GM10847 (cell line): ENCODE measurements around the gene GXYLT2.

Experiments used
- POLR2A ChIP-seq: IDR thresholded peaks from 2 replicates; pipeline ENCODE4 v1.6.1; 2011; ENCODE audit not compliant: insufficient read length; ENCODE audit errors: extremely low read depth

GXYLT2 gene

DNA sequence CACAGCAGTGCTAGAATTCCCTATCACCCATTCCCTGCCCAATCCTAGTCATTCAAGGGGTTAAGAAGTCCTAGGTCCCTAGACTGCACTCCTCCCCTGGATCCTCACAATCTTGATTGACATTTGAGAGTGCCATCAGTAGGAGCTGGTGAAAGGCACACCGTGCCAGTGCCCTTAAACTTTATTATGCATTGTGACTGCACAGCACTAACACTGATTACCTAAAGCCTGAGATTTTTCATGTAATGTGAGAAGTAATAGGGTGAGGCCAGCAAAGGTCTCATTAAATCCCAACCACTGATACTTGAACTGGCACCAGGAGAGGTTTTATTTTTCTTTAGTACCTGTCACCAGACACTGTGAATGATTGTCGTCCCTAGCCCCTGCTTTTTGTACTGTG lies 16.3 kb downstream of the GXYLT2 start:
- TF ChIP-seq POLR2A = no peak

GRCh38 chr3:72906154-72906553 lies 18.3 kb downstream of the GXYLT2 start:
- no peak for TF ChIP-seq POLR2A

GRCh38 chr3:72907131-72907711 lies 19.4 kb downstream of the GXYLT2 start:
- no peak for TF ChIP-seq POLR2A

- no peak for TF ChIP-seq POLR2A
Measured at GRCh38 chr3:72907731-72908620, 20.1 kb downstream of the GXYLT2 start.

- no peak for TF ChIP-seq POLR2A
Measured at GRCh38 chr3:72909591-72909990, 21.7 kb downstream of the GXYLT2 start.

DNA sequence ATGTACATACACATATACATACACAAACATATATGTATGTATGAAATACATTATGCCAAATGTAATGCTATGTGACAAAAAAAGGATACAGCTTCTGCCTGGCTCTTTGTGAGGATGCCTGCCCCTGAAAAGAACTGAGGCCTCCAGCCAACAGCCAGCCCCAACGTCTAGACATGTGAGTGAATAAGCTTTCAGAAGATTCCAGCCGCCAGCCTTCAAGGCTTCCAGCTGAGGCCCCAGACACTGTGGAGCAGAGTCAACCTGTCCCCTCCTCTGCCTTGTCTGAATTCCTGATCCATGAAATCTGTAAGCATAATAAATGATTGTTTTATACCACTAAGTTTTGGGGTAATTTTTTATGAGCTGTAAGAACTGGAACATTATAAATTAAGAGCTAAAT lies 24.7 kb downstream of the GXYLT2 start:
- TF ChIP-seq POLR2A = no peak

DNA sequence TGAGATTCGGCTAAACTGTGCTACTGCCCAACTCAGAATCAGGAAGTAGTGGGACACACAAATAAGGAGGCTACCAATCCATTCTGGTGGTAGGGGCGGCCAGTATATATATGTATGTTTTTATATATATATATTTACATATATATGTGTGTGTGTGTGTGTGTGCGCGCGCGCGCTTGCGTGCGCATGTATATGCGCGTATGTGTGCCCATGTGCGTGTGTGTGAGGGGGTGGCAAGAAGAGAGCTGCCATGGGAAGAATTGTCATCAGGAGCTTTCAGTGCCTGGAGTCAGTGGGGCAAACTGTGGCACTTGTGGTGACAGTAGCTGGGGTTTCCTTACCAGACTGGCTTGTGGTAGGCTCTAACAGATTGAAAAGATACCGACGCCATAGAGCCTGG lies 26.5 kb downstream of the GXYLT2 start:
- no peak for TF ChIP-seq POLR2A

DNA sequence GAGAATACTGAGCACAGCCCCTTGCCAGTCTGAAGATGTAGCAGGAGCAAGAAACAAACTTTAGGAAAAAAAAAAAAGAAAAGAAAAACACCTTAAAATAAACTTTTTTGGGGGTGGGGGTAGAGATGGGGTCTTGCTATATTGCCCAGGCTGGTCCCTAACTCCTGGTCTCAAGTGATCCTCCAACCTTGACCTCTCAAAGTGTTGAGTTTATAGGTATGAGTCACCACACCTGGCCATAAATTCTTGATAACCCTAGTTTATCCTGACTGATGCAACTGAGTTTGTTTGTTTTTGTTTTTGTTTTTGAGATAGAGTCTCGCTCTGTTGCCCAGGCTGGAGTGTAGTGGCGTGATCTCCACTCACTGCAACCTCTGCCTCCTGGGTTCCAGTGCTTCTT lies 28.4 kb downstream of the GXYLT2 start:
- no peak for TF ChIP-seq POLR2A

DNA sequence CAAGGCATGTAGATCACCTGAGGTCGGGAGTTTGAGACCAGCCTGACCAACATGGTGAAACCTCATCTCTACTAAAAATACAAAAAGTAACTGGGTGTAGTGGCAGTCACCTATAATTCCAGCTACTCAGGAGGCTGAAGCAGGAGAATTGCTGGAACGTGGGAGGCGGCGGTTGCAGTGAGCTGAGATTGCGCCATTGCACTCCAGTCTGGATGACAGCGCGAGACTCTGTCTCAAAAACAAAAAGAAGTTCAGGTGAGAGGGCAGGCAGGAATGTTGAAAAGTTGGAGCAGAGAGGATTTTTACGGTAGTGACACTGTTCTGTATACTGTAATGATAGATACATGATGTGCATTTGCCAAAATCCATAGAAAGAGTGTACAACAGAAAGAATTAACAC lies 31.7 kb downstream of the GXYLT2 start:
- no peak for TF ChIP-seq POLR2A

GRCh38 chr3:72924055-72924454 lies 36.2 kb downstream of the GXYLT2 start:
- TF ChIP-seq POLR2A = no peak

GRCh38 chr3:72930754-72931153 lies 42.9 kb downstream of the GXYLT2 start:
- no peak for TF ChIP-seq POLR2A

DNA sequence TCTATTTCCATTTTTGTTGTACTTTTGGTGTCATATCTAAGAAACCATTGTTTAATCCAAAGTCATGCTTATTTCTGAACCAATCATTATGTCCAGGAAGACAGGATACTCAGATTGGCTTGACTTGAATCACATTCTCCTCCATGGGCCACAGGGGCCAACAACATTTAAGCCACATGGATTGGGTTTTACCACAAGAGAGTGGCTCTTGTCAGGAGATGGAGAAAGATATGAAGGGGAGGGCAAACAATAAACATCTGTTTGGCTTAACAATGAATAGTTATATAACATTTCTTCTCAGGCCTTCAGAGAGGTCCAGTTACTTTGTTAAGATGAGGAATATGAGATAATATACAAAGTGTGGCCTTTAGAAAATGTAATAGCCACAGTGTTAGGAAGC lies 44.6 kb downstream of the GXYLT2 start:
- no peak for TF ChIP-seq POLR2A

DNA sequence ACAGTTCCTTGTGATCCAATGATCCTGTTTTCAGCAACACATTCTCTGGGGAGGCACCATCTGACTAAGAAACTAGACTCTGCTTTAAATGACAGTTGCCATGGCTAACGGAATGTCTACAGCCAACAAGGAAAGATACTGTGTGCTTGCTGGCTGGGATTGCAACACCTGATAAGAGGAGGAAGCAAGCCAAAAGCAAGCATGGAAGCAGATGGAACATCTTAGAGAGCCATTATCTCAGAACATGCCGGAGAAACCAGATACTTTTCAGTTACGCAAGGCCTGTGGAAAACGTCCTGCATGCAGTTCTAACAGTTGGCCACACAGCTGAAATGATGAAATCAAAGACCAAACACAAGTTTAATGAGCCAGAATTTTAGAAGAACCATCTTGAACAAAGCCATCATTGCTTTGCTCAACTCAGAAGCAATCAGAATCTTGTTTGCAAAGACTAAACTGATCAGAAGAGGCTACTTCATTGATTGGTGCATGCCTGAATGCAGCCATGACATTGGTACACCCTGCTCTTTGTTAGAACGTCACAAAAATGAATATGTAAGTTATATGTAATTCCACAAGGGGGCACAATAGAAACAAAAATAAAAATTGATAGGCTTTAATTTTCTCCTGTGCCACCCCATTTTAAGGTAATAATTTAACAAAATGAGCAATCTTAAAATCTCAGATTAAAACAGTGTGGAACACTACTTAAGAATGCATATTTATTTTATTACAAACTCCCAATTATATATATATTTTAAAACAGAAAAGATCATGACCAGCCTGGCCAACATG lies 50.8 kb downstream of the GXYLT2 start:
- no peak for TF ChIP-seq POLR2A

DNA sequence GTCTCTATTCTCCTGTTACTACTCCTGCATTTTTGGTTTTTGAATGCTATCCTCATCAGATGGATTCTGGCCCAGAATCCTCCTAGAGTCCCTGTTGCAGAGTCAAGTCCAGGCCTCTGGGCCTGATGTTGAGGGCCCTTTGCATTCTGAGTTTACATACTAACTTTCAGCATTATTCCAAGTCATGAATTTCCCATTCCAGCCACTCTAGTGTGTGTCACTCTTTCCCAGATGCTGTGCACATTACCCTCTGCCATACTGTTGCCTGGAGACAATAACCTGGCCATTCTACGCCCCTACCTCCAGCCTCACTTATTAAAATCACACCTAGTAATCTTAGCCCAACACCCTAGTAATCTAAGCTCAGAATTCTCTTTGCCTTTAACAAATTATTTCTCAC lies 53.4 kb downstream of the GXYLT2 start:
- no peak for TF ChIP-seq POLR2A

GRCh38 chr3:72942427-72942826 lies 54.6 kb downstream of the GXYLT2 start:
- no peak for TF ChIP-seq POLR2A

GRCh38 chr3:72944696-72945095 lies 56.9 kb downstream of the GXYLT2 start:
- no peak for TF ChIP-seq POLR2A
